K562 (cell line): ENCODE results near the gene RPL28. TPM values are rescaled to one million over a fixed set of nuclear protein-coding genes. Genes with fewer than 3 reads are reported as not detected.

Experiments
- E2F6 ChIP-seq, 2 experiments: IDR thresholded peaks; 2 replicates each; pipeline ENCODE4 v1.6.1; 2011; ENCODE audit warnings: borderline replicate concordance in 1 of 2, control low read depth in 1 of 2, low read depth in 1 of 2, low read length in 1 of 2, mild to moderate bottlenecking in 1 of 2, mixed read lengths in 1 of 2, moderate library complexity in 1 of 2; ENCODE audit not compliant: insufficient read depth in 1 of 2, insufficient read length in 1 of 2, poor library complexity in 1 of 2, severe bottlenecking in 1 of 2; ENCODE audit errors: extremely low read depth in 1 of 2
- EGR1 ChIP-seq: fragments of 450-650 bp; conservative IDR thresholded peaks from 2 replicates; pipeline ENCODE4 v1.6.1; 2017; ENCODE audit warnings: mild to moderate bottlenecking
- GABPB1 ChIP-seq: sonication (generic); formaldehyde crosslinking; IDR thresholded peaks from 2 replicates; pipeline ENCODE4 v1.8.0; 2022; ENCODE audit warnings: mild to moderate bottlenecking, missing genetic modification reagents
- HNRNPLL ChIP-seq: fragments of 200-400 bp; formaldehyde crosslinking; IDR thresholded peaks from 2 replicates; pipeline ENCODE4 v1.6.1; 2017; ENCODE audit warnings: low read length, low read depth, mild to moderate bottlenecking; ENCODE audit not compliant: poor library complexity, severe bottlenecking
- MAZ ChIP-seq, 2 experiments: fragments of 450-650 bp in 1 of 2; sonication (generic) in 1 of 2; formaldehyde crosslinking; IDR thresholded peaks in 1 of 2; conservative IDR thresholded peaks in 1 of 2; 2 replicates each; pipeline versions ENCODE4 v1.4.0 to v1.5.0; 2020; ENCODE audit warnings: mild to moderate bottlenecking in 1 of 2, missing genetic modification reagents in 1 of 2
- NR3C1 ChIP-seq: sonication (generic); formaldehyde crosslinking; IDR thresholded peaks from 2 replicates; pipeline ENCODE4 v1.8.1; 2022; ENCODE audit warnings: missing genetic modification reagents
- NRF1 ChIP-seq, 2 experiments: fragments of 450-650 bp; IDR thresholded peaks in 1 of 2; conservative IDR thresholded peaks in 1 of 2; 2 replicates each; pipeline ENCODE4 v1.6.1; 2014; ENCODE audit warnings: mild to moderate bottlenecking in 2 of 2
- RB1 ChIP-seq: fragments of 450-650 bp; IDR thresholded peaks from 2 replicates; pipeline ENCODE4 v1.6.1; 2017; ENCODE audit warnings: low read depth, mild to moderate bottlenecking
- SP1 ChIP-seq: sonication (generic); formaldehyde crosslinking; IDR thresholded peaks from 2 replicates; pipeline ENCODE4 v1.8.1; 2022; ENCODE audit warnings: mild to moderate bottlenecking, missing genetic modification reagents
- SREBF1 ChIP-seq: fragments of 150-350 bp; IDR thresholded peaks from 2 replicates; pipeline ENCODE4 v1.6.1; 2014; ENCODE audit warnings: antibody characterized with exemption, low read depth, low read length, borderline replicate concordance
- TFAP4 ChIP-seq: sonication (generic); formaldehyde crosslinking; IDR thresholded peaks from 2 replicates; pipeline ENCODE4 v1.8.0; 2022; ENCODE audit warnings: missing genetic modification reagents, mild to moderate bottlenecking, moderate library complexity, borderline replicate concordance
- ZBTB1 ChIP-seq: sonication (generic); formaldehyde crosslinking; IDR thresholded peaks from 2 replicates; pipeline ENCODE4 v1.8.1; 2023; ENCODE audit warnings: missing genetic modification reagents, low read depth, mild to moderate bottlenecking, borderline replicate concordance
- ZBTB7A ChIP-seq: IDR thresholded peaks from 2 replicates; pipeline ENCODE4 v1.6.1; 2011; ENCODE audit warnings: low read depth, mild to moderate bottlenecking, low read length, moderate library complexity, borderline replicate concordance; ENCODE audit not compliant: control insufficient read depth
- ZNF263 ChIP-seq: sonication (generic); formaldehyde crosslinking; IDR thresholded peaks from 2 replicates; pipeline ENCODE4 v1.8.0; 2022; ENCODE audit warnings: mild to moderate bottlenecking, missing genetic modification reagents, borderline replicate concordance
- polyA plus RNA-seq, 8 experiments: library from polyadenylated mRNA; depleted of rRNA in 4 of 8; stranded (reverse) in 5 of 8; unstranded in 3 of 8; fragments of >200 nt; fragmentation: Nextera tagmentation in 2 of 8; fragmentation: Illumina TruSeq in 1 of 8; extraction: Ambion mirVana in 2 of 8; extraction: Trizol in 1 of 8; gene quantifications; 2 replicates each; pipeline versions ENCODE4 v1.2.1 to v1.2.3, GENCODE V29; 2011 to 2014; ENCODE audit warnings: inconsistent platforms in 1 of 8, missing spikeins in 1 of 8
- total RNA-seq, 7 experiments: library from RNA; depleted of rRNA in 6 of 7; stranded (reverse); fragments of >200 nt in 6 of 7; fragmentation: Illumina TruSeq in 2 of 7; extraction: Trizol in 2 of 7; gene quantifications; 2 replicates each; pipeline versions ENCODE4 v1.2.1 to v1.2.3, GENCODE V29; 2011 to 2021; ENCODE audit warnings: low replicate concordance in 1 of 7
- TF ChIP-seq, protein P1 (sequence below): fragments of 250-450 bp; sonication (Bioruptor Pico); IDR thresholded peaks from 2 replicates; pipeline ENCODE4 v1.4.0; 2020; ENCODE audit warnings: mild to moderate bottlenecking, moderate library complexity
- TF ChIP-seq, protein P2 (sequence below): sonication (generic); formaldehyde crosslinking; IDR thresholded peaks from 2 replicates; pipeline ENCODE4 v1.9.0; 2022; ENCODE audit warnings: mild to moderate bottlenecking, missing genetic modification reagents

The RPL28 gene
- total and polyA plus RNA-seq, 9 of the 15 experiments (the other 6 are each of a cell fraction or from before 2014, with no cell fraction given) = 124 to 3,106 (median 622) TPM

DNA sequence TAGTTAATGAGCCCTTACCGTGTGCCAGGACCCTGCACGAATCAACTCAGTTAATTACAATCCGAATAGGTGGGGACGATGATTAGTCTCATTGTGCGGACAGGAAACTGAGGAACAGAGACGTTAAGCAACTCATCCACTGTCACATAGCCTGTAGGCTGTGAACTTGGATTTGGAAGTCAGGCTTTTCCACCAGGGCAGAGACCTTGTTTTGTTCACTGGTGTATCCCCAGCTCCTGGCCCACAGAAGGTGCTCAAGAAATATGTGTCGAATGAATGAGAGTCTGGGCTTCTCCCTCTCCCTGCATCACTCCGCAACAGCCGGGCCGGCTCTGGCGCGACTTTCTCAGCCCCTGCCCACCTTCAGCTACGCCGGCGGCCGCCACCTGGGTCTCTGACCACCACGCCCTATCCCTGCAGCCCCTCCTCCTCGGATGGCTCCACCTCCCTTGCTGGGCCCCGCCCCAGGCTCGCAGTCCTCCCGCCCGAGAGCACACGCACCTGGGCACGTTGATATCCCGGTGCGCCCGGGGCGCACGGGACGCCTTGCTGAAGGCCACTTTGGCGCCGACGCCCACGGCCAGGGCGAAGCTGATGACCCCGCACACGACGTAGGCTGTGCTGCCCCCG, 56.1 kb downstream of the RPL28 start (continued):
- TF ChIP-seq MAZ (CRISPR knock-in tag; conservative IDR thresholded peaks at IDR 0.05 in 1 of 2, IDR thresholded peaks at IDR 0.05 in 1 of 2) (peak in 1 of 2 experiments; percentile 31; a peak in 1 of 4 replicates), SP1 (CRISPR knock-in tag) (no peak), E2F6 (IDR thresholded peaks at IDR 0.05; ENCODE audit: borderline replicate concordance in 1 of 2, extremely low read depth in 1 of 2, insufficient read depth in 1 of 2, insufficient read length in 1 of 2, low read depth in 1 of 2, low read length in 1 of 2, poor library complexity in 1 of 2, severe bottlenecking in 1 of 2) (peak; percentile 79 to 82), GABPB1 (CRISPR knock-in tag) (0 out of 2 replicates have a peak, but pooled peaks have one; percentile 34), ZBTB7A (peak; percentile 74; the same call in 1 of the 2 replicates), NR3C1 (CRISPR knock-in tag) (no peak), ZBTB1 (CRISPR knock-in tag) (no peak), RB1 (peak; percentile 29; the same call in 1 of the 2 replicates), EGR1 (0 out of 2 replicates have a peak, but pooled peaks have one; percentile 6), SREBF1 (no peak), NRF1 (conservative IDR thresholded peaks at IDR 0.05 in 1 of 2, IDR thresholded peaks at IDR 0.05 in 1 of 2) (0 out of 4 replicates have a peak, but pooled peaks of 1 of the 2 experiments have one; percentile 11), ZNF263 (peak; percentile 83), TFAP4 (CRISPR knock-in tag) (0 out of 2 replicates have a peak, but pooled peaks have one; percentile 30), HNRNPLL (peak; percentile 37)
- TF ChIP-seq, protein P1, sequence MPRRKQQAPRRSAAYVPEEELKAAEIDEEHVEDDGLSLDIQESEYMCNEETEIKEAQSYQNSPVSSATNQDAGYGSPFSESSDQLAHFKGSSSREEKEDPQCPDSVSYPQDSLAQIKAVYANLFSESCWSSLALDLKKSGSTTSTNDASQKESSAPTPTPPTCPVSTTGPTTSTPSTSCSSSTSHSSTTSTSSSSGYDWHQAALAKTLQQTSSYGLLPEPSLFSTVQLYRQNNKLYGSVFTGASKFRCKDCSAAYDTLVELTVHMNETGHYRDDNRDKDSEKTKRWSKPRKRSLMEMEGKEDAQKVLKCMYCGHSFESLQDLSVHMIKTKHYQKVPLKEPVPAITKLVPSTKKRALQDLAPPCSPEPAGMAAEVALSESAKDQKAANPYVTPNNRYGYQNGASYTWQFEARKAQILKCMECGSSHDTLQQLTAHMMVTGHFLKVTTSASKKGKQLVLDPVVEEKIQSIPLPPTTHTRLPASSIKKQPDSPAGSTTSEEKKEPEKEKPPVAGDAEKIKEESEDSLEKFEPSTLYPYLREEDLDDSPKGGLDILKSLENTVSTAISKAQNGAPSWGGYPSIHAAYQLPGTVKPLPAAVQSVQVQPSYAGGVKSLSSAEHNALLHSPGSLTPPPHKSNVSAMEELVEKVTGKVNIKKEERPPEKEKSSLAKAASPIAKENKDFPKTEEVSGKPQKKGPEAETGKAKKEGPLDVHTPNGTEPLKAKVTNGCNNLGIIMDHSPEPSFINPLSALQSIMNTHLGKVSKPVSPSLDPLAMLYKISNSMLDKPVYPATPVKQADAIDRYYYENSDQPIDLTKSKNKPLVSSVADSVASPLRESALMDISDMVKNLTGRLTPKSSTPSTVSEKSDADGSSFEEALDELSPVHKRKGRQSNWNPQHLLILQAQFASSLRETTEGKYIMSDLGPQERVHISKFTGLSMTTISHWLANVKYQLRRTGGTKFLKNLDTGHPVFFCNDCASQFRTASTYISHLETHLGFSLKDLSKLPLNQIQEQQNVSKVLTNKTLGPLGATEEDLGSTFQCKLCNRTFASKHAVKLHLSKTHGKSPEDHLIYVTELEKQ (CRISPR knock-in tag) = no peak
- TF ChIP-seq, protein P2, sequence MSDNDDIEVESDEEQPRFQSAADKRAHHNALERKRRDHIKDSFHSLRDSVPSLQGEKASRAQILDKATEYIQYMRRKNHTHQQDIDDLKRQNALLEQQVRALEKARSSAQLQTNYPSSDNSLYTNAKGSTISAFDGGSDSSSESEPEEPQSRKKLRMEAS (CRISPR knock-in tag) = peak; percentile 38; the same call in 1 of the 2 replicates
